Testis (tissue), 3 donors: ENCODE results near the gene NUP93. TPM values are rescaled to one million over a fixed set of nuclear protein-coding genes. Genes with fewer than 3 reads are reported as not detected.

Source experiments
- DNase-seq: peaks from one replicate; pipeline ENCODE4 v3.0.0-alpha.2; 2019
- H3K27ac ChIP-seq, 2 donors: fragments of 200-600 bp; sonication (generic); one replicate each; pipeline ENCODE4 v1.5.1; 2019
- H3K27me3 ChIP-seq: fragments of 200-600 bp; sonication (generic); one replicate; pipeline ENCODE4 v1.5.1; 2019
- H3K36me3 ChIP-seq: fragments of 200-600 bp; sonication (generic); one replicate; pipeline ENCODE4 v1.5.1; 2017; ENCODE audit warnings: low read depth; ENCODE audit errors: missing control alignments
- H3K4me1 ChIP-seq: fragments of 200-600 bp; sonication (generic); one replicate; pipeline ENCODE4 v1.5.1; 2019
- H3K4me3 ChIP-seq, 2 donors: fragments of 200-600 bp; sonication (generic); one replicate each; pipeline ENCODE4 v1.5.1; 2017 to 2019
- H3K9me3 ChIP-seq: fragments of 200-600 bp; sonication (generic); one replicate; pipeline ENCODE4 v1.5.1; 2017
- CTCF ChIP-seq, 3 experiments: fragments of 450-650 bp in 2 of 3; fragments of 200-600 bp in 1 of 3; sonication (generic) in 1 of 3; IDR thresholded peaks; one replicate each; pipeline ENCODE4 v1.5.1; 2016 to 2019; ENCODE audit warnings: antibody characterized with exemption in 3 of 3, mild to moderate bottlenecking in 2 of 3, moderate library complexity in 1 of 3
- POLR2A ChIP-seq: fragments of 450-650 bp; IDR thresholded peaks from one replicate; pipeline ENCODE4 v1.6.1; 2017; ENCODE audit warnings: antibody characterized with exemption, mild to moderate bottlenecking, moderate library complexity
- whole genome bisulfite sequencing, 2 donors: methylation state at CpG; one replicate each; pipeline ENCODE4 v1.1.5; 2018; 5-methylcytosine and 5-hydroxymethylcytosine counted together
- intact Hi-C: fragments of 100-400 bp; cut with DNase I; formaldehyde crosslinking; loops from one replicate; pipeline ENCODE4 v1.15.1; 2023; ENCODE audit warnings: low total_unique reads
- polyA plus RNA-seq: library from polyadenylated mRNA; stranded (reverse); fragments of 350-450 nt; fragmentation: Illumina TruSeq; extraction: RNeasy Lipid Tissue Mini Kit (QIAGEN cat#74804); gene quantifications from one replicate; pipeline ENCODE4 v1.2.3, GENCODE V29; 2014; ENCODE audit warnings: low read depth, low replicate concordance; ENCODE audit not compliant: insufficient read depth
- total RNA-seq, 2 donors: library from RNA; depleted of rRNA; stranded (reverse); fragments of >200 nt; gene quantifications; one replicate each; pipeline ENCODE4 v1.2.3, GENCODE V29; 2016

The NUP93 gene
- total and polyA plus RNA-seq, 3 donors from 2014 or later: 94.2 to 147 (median 102) TPM

GRCh38 chr16:56781528-56781961 is 51.6 kb downstream of the NUP93 start:
- Histone ChIP-seq H3K36me3 (no peaks in the 10 kb centered on the region), H3K4me3 (no peak overlapping the region), H3K9me3 (no peaks in the 10 kb centered on the region), H3K4me1 (peaks cover 9% of the 10 kb centered on the region), H3K27me3 (no peaks in the 10 kb centered on the region), H3K27ac (no peak overlapping the region)
- WGBS, 2 donors: 89 to 90% methylated on average over 6 of the region's 6 CpGs
- intact Hi-C loops: no loop called here
- no peak for DNase-seq
- TF ChIP-seq POLR2A: no peak
- no peak for TF ChIP-seq CTCF (IDR thresholded peaks at IDR 0.05)

GRCh38 chr16:56783344-56783743 is 53.4 kb downstream of the NUP93 start:
- DNase-seq: no peak
- intact Hi-C loops: no loop called here
- Histone ChIP-seq H3K36me3 (no peaks in the 10 kb centered on the region), H3K9me3 (no peaks in the 10 kb centered on the region), H3K27ac (no peak overlapping the region), H3K27me3 (no peaks in the 10 kb centered on the region), H3K4me3 (no peak overlapping the region), H3K4me1 (peaks cover 9% of the 10 kb centered on the region)
- TF ChIP-seq CTCF (IDR thresholded peaks at IDR 0.05) (no peak), POLR2A (no peak)
- 90% methylated on average over 5 of the region's 5 CpGs for WGBS, 2 donors

GRCh38 chr16:56785317-56785716 is 55.4 kb downstream of the NUP93 start:
- H3K27me3 ChIP-seq: no peaks in the 10 kb centered on the region
- no peaks in the 10 kb centered on the region for H3K9me3 ChIP-seq
- no peaks in the 10 kb centered on the region for H3K36me3 ChIP-seq
- intact Hi-C loops: no loop called here
- DNase-seq: no peak
- H3K27ac ChIP-seq: no peak overlapping the region
- TF ChIP-seq CTCF (IDR thresholded peaks at IDR 0.05) (no peak), POLR2A (no peak)
- no peak overlapping the region for H3K4me3 ChIP-seq
- WGBS, 2 donors: 81 to 88% methylated on average over 6 of the region's 6 CpGs
- H3K4me1 ChIP-seq: peaks cover 9% of the 10 kb centered on the region

GRCh38 chr16:56787167-56787566 is 57.2 kb downstream of the NUP93 start:
- Histone ChIP-seq H3K36me3 (no peaks in the 10 kb centered on the region), H3K27ac (no peak overlapping the region), H3K9me3 (no peaks in the 10 kb centered on the region), H3K4me1 (peaks cover 9% of the 10 kb centered on the region), H3K4me3 (no peak overlapping the region), H3K27me3 (no peaks in the 10 kb centered on the region)
- DNase-seq: no peak
- intact Hi-C loops: no loop called here
- TF ChIP-seq POLR2A (no peak), CTCF (IDR thresholded peaks at IDR 0.05) (no peak)
- WGBS, 2 donors: 85 to 91% methylated on average over 6 of the region's 6 CpGs

- no peak for TF ChIP-seq POLR2A
- no peak for TF ChIP-seq CTCF (IDR thresholded peaks at IDR 0.05)
- H3K4me3 ChIP-seq: no peak overlapping the region
- peaks cover 9% of the 10 kb centered on the region for H3K4me1 ChIP-seq
- DNase-seq: no peak
- H3K27me3 ChIP-seq: no peaks in the 10 kb centered on the region
- no peaks in the 10 kb centered on the region for H3K36me3 ChIP-seq
- intact Hi-C loops: no loop called here
- H3K27ac ChIP-seq: no peak overlapping the region
- WGBS, 2 donors: 86 to 97% methylated on average over 4 of the region's 4 CpGs
- no peaks in the 10 kb centered on the region for H3K9me3 ChIP-seq
Observed at GRCh38 chr16:56788435-56788834, 58.5 kb downstream of the NUP93 start.
